Upper lobe of left lung (tissue), 4 donors: ENCODE data around the gene IKZF2.

Experiments used
- EP300 ChIP-seq, 4 donors: sonication (generic); formaldehyde crosslinking; IDR thresholded peaks; one replicate each; pipeline ENCODE4 v1.5.1; 2017; ENCODE audit warnings: antibody characterized with exemption in 4 of 4, control low read depth in 2 of 4
- POLR2A ChIP-seq, 4 donors: fragments of 450-650 bp; IDR thresholded peaks; one replicate each; pipeline ENCODE4 v1.5.1; 2016 to 2017; ENCODE audit warnings: antibody characterized with exemption in 4 of 4, mild to moderate bottlenecking in 2 of 4
- POLR2AphosphoS5 ChIP-seq, 2 donors: sonication (generic); formaldehyde crosslinking; IDR thresholded peaks; one replicate each; pipeline ENCODE4 v1.5.1; 2017; ENCODE audit warnings: antibody characterized with exemption in 2 of 2
- TF ChIP-seq, protein P1 (sequence below), 6 experiments: fragments of 450-650 bp in 4 of 6; fragments of 200-600 bp in 2 of 6; sonication (generic) in 2 of 6; IDR thresholded peaks; one replicate each; pipeline ENCODE4 v1.5.1; 2016 to 2019; ENCODE audit warnings: antibody characterized with exemption in 6 of 6

DNA sequence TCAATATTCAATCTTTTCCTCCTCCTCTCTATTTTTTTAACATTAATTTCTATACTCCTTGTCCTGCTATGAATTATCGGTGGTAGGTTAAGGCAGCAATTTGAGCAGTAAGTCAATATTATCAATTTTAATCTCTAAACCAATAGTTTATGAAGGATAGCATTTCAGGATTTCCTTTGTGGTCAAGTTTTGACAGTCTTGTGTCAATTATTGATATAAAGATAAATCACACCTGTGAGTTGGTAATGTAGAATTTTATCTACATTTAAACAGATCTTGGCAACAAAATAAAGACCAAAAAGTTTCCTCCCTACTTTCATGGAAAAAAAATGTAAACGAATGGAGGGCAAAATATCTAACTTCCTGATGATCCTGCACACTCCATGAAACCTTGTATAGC lies 87.3 kb downstream of the IKZF2 start:
- TF ChIP-seq, protein P1, sequence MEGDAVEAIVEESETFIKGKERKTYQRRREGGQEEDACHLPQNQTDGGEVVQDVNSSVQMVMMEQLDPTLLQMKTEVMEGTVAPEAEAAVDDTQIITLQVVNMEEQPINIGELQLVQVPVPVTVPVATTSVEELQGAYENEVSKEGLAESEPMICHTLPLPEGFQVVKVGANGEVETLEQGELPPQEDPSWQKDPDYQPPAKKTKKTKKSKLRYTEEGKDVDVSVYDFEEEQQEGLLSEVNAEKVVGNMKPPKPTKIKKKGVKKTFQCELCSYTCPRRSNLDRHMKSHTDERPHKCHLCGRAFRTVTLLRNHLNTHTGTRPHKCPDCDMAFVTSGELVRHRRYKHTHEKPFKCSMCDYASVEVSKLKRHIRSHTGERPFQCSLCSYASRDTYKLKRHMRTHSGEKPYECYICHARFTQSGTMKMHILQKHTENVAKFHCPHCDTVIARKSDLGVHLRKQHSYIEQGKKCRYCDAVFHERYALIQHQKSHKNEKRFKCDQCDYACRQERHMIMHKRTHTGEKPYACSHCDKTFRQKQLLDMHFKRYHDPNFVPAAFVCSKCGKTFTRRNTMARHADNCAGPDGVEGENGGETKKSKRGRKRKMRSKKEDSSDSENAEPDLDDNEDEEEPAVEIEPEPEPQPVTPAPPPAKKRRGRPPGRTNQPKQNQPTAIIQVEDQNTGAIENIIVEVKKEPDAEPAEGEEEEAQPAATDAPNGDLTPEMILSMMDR (IDR thresholded peaks at IDR 0.05) = no peak
- no peak for TF ChIP-seq POLR2A (IDR thresholded peaks at IDR 0.05)
- no peak for TF ChIP-seq EP300 (IDR thresholded peaks at IDR 0.05)
- no peak for TF ChIP-seq POLR2AphosphoS5 (IDR thresholded peaks at IDR 0.05)
